T-cell (primary cell): Measurements from ENCODE around the gene LINGO1. TPM values are rescaled to one million over a fixed set of nuclear protein-coding genes. Genes with fewer than 3 reads are reported as not detected.

ENCODE experiments used
- ATAC-seq, 4 experiments: fragments of 200-7000 bp in 3 of 4; fragments of 150-1000 bp in 1 of 4; cut with Tn5 transposase; replicated peaks in 1 of 4; 1 replicate in 3 of 4; 2 replicates in 1 of 4; pipeline ENCODE4 v1.10.0; 2021; ENCODE audit warnings: moderate library complexity in 3 of 4, mild to moderate bottlenecking in 2 of 4, moderate number of reproducible peaks in 1 of 4
- CTCF ChIA-PET, 2 donors: fragments of 300-600 bp; sonication (Branson Sonifier 250); formaldehyde crosslinking; loops; one replicate each; lab custom pipeline; 2022; ENCODE audit warnings: antibody characterized with exemption in 2 of 2; lab: Charles Lee
- POLR2A ChIA-PET, 2 donors: fragments of 300-600 bp; sonication (Branson Sonifier 250); formaldehyde crosslinking; loops; one replicate each; lab custom pipeline; 2022; ENCODE audit warnings: antibody characterized with exemption in 2 of 2; lab: Charles Lee
- DNase-seq, 35 experiments: peaks; one replicate each; pipeline versions ENCODE4 v3.0.0 to v3.0.0-alpha.2; 2013 to 2023
- H3K27ac ChIP-seq: one replicate; pipeline ENCODE4 v1.5.1; 2013; ENCODE audit warnings: low read length
- H3K27me3 ChIP-seq, 2 experiments: replicated peaks in 1 of 2; 1 replicate in 1 of 2; 2 replicates in 1 of 2; pipeline versions ENCODE4 v1.6.1 to v1.7.0; 2013; ENCODE audit warnings: low read length in 1 of 2, mixed read lengths in 1 of 2; ENCODE audit not compliant: control insufficient read depth in 2 of 2, insufficient read depth in 2 of 2; ENCODE audit errors: extremely low read depth in 1 of 2
- H3K36me3 ChIP-seq, 2 donors: 1 replicate in 1 of 2; 2 replicates in 1 of 2; pipeline versions ENCODE4 v1.6.1 to v1.7.0; 2013; ENCODE audit warnings: low read length in 1 of 2; ENCODE audit not compliant: control insufficient read depth in 2 of 2, insufficient read depth in 1 of 2; ENCODE audit errors: extremely low read depth in 1 of 2
- H3K4me1 ChIP-seq, 2 experiments: 1 replicate in 1 of 2; 2 replicates in 1 of 2; pipeline versions ENCODE4 v1.6.1 to v1.7.0; 2013; ENCODE audit warnings: low read length in 2 of 2, mixed read lengths in 1 of 2; ENCODE audit not compliant: insufficient read depth in 2 of 2, control insufficient read depth in 1 of 2; ENCODE audit errors: extremely low read depth in 1 of 2
- H3K4me3 ChIP-seq, 2 donors: 1 replicate in 1 of 2; 2 replicates in 1 of 2; pipeline versions ENCODE4 v1.5.1 to v1.7.0; 2013; ENCODE audit warnings: mild to moderate bottlenecking in 2 of 2, low read length in 1 of 2, moderate library complexity in 1 of 2; ENCODE audit not compliant: control insufficient read depth in 1 of 2; ENCODE audit errors: extremely low read depth in 1 of 2
- H3K9me3 ChIP-seq: 2 replicates; pipeline ENCODE4 v1.7.0; 2013
- H3K27ac Mint-ChIP-seq, 2 donors: one replicate each; pipeline ENCODE4 v1.8.0; 2020 to 2021; ENCODE audit warnings: mild to moderate bottlenecking in 2 of 2, mixed read lengths in 2 of 2
- H3K27me3 Mint-ChIP-seq, 2 donors: one replicate each; pipeline ENCODE4 v1.8.0; 2021 to 2022; ENCODE audit warnings: mixed read lengths in 2 of 2
- H3K36me3 Mint-ChIP-seq: one replicate; pipeline ENCODE4 v1.8.0; 2021; ENCODE audit warnings: mixed read lengths
- H3K4me1 Mint-ChIP-seq, 3 donors: one replicate each; pipeline ENCODE4 v1.8.0; 2020 to 2022; ENCODE audit warnings: mixed read lengths in 3 of 3, mild to moderate bottlenecking in 1 of 3
- H3K4me3 Mint-ChIP-seq, 3 donors: one replicate each; pipeline ENCODE4 v1.8.0; 2020 to 2022; ENCODE audit warnings: mild to moderate bottlenecking in 3 of 3, mixed read lengths in 3 of 3, moderate library complexity in 3 of 3
- H3K9me3 Mint-ChIP-seq, 3 donors: one replicate each; pipeline ENCODE4 v1.8.0; 2020 to 2022; ENCODE audit warnings: mixed read lengths in 3 of 3
- WGBS: methylation state at CpG from one replicate; pipeline ENCODE4 v1.1.5; 2013; ENCODE audit warnings: missing lambda C conversion rate; ENCODE audit not compliant: insufficient coverage; 5-methylcytosine and 5-hydroxymethylcytosine counted together
- total RNA-seq, 35 experiments: library from RNA in 6 of 35; stranded (reverse) in 6 of 35; fragments of 120-200 nt in 1 of 35; gene quantifications; one replicate each; pipeline versions ENCODE4 v1.2.1 to v1.2.4 and lab custom pipeline; 2013 to 2026

LINGO1 gene
- total RNA-seq, 5 donors from 2014 or later (not counting 1 experiment from before 2014, with no cell fraction given): 0.09 to 0.19 TPM; not detected in 3

- no peak overlapping the region for H3K4me3 ChIP-seq
- 100% methylated on average over 1 of the region's 4 CpGs for WGBS
- peaks cover 0 to 58% of the 10 kb centered on the region in 2 experiments for H3K27me3 ChIP-seq
- no peak overlapping the region for H3K27ac ChIP-seq
- H3K4me1 ChIP-seq: no peaks in the 10 kb centered on the region
- Mint-ChIP-seq H3K9me3 (no peaks in the 10 kb centered on the region), H3K4me1 (no peaks in the 10 kb centered on the region), H3K36me3 (no peaks in the 10 kb centered on the region), H3K27me3 (peaks cover 0 to 6% of the 10 kb centered on the region in 2 donors), H3K4me3 (no peak overlapping the region), H3K27ac (no peak overlapping the region)
- no peaks in the 10 kb centered on the region for H3K9me3 ChIP-seq
- no peaks in the 10 kb centered on the region for H3K36me3 ChIP-seq
- ATAC-seq: no peak
- POLR2A ChIA-PET: no interaction called here
- no peak for DNase-seq
- CTCF ChIA-PET: no interaction called here
These were observed 11.6 kb downstream of the LINGO1 start for GRCh38 chr15:77620960-77621647.

GRCh38 chr15:77620297-77620696, 12.4 kb downstream of the LINGO1 start:
- no peak overlapping the region for H3K4me3 ChIP-seq
- ChIA-PET CTCF (no interaction called here), POLR2A (no interaction called here)

GRCh38 chr15:77619883-77620282, 12.8 kb downstream of the LINGO1 start:
- Histone ChIP-seq H3K4me3 (no peak overlapping the region), H3K36me3 (no peaks in the 10 kb centered on the region), H3K4me1 (no peaks in the 10 kb centered on the region), H3K27ac (no peak overlapping the region), H3K9me3 (no peaks in the 10 kb centered on the region), H3K27me3 (peaks cover 0 to 49% of the 10 kb centered on the region in 2 experiments)
- Mint-ChIP-seq H3K4me3 (no peak overlapping the region), H3K9me3 (no peaks in the 10 kb centered on the region), H3K27me3 (peaks cover 0 to 6% of the 10 kb centered on the region in 2 donors), H3K36me3 (no peaks in the 10 kb centered on the region), H3K4me1 (no peaks in the 10 kb centered on the region), H3K27ac (no peak overlapping the region)
- DNase-seq: no peak
- ChIA-PET POLR2A (no interaction called here), CTCF (no interaction called here)
- no peak for ATAC-seq
- 100% methylated on average over 1 of the region's 6 CpGs for WGBS

More at GRCh38 chr15:77620297-77620696, 12.4 kb downstream of the LINGO1 start:
- H3K27me3 Mint-ChIP-seq: peaks cover 0 to 6% of the 10 kb centered on the region in 2 donors
- Histone ChIP-seq H3K36me3 (no peaks in the 10 kb centered on the region), H3K27ac (no peak overlapping the region), H3K9me3 (no peaks in the 10 kb centered on the region), H3K27me3 (peaks cover 0 to 51% of the 10 kb centered on the region in 2 experiments), H3K4me1 (no peaks in the 10 kb centered on the region)
- no peaks in the 10 kb centered on the region for H3K4me1 Mint-ChIP-seq
- ATAC-seq (no peak), DNase-seq (no peak)
- no peaks in the 10 kb centered on the region for H3K36me3 Mint-ChIP-seq
- H3K9me3 Mint-ChIP-seq: no peaks in the 10 kb centered on the region
- 80% methylated on average over 7 of the region's 7 CpGs for WGBS
- H3K27ac Mint-ChIP-seq: no peak overlapping the region
- no peak overlapping the region for H3K4me3 Mint-ChIP-seq

DNA sequence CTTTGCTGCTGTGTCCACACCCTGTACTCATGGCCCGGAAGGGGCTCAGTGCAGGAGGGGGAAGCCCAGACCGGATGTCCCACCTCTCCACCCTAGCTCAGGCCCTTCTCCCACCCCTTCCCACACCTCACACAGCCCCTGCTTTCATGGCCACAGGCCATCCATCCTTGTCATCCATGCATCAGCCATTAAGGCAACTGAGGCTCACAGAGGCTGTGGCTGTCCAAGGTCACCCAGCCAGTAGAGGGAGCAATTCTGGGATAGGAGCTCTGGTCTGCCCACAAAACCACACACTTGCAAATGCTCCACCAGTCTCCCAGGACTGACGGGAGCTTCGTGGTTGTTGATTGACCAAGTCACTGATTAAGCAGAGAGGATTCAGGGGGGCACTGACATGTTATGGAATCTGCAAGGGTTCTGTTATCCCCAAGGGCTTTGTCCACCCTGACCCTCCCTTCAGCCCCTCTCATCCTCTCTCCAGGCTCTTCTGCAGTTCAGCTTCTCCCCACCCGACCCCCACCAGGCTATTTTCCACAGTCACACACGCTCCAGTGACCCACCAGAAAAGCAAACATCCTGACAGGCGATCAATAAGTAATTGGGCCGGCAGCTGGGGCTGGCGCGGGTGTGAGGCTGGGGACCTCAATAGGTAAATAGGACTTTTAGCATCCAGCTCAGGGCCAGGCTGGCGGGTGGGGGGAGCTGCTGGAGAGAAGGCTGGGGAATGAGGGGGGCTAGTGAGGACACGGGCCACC, 15.1 kb downstream of the LINGO1 start:
- Mint-ChIP-seq H3K9me3 (no peaks in the 10 kb centered on the region), H3K36me3 (no peaks in the 10 kb centered on the region), H3K4me3 (no peak overlapping the region), H3K27ac (no peak overlapping the region), H3K4me1 (no peaks in the 10 kb centered on the region), H3K27me3 (peaks cover 0 to 6% of the 10 kb centered on the region in 2 donors)
- Histone ChIP-seq H3K4me3 (no peak overlapping the region), H3K27me3 (peaks cover 0 to 39% of the 10 kb centered on the region in 2 experiments), H3K27ac (no peak overlapping the region), H3K36me3 (no peaks in the 10 kb centered on the region), H3K9me3 (no peaks in the 10 kb centered on the region), H3K4me1 (no peaks in the 10 kb centered on the region)
- POLR2A ChIA-PET: no interaction called here
- no peak for ATAC-seq
- no peak for DNase-seq
- CTCF ChIA-PET: no interaction called here
- 67% methylated on average over 8 of the region's 12 CpGs for WGBS

GRCh38 chr15:77616072-77616471, 16.6 kb downstream of the LINGO1 start:
- Histone ChIP-seq H3K9me3 (no peaks in the 10 kb centered on the region), H3K4me1 (no peaks in the 10 kb centered on the region), H3K4me3 (no peak overlapping the region), H3K36me3 (no peaks in the 10 kb centered on the region), H3K27ac (no peak overlapping the region), H3K27me3 (peaks cover 0 to 33% of the 10 kb centered on the region in 2 experiments)
- Mint-ChIP-seq H3K9me3 (no peaks in the 10 kb centered on the region), H3K27me3 (peaks cover 0 to 6% of the 10 kb centered on the region in 2 donors), H3K4me3 (no peak overlapping the region), H3K4me1 (no peaks in the 10 kb centered on the region), H3K27ac (no peak overlapping the region), H3K36me3 (no peaks in the 10 kb centered on the region)
- ATAC-seq (no peak), DNase-seq (no peak)
- 82% methylated on average over 8 of the region's 8 CpGs for WGBS
- ChIA-PET CTCF (interaction anchor here in 1 of 2 donors (0.6 kb wide), 1 partner anchor 516 kb away, joined by 4 read pairs; no protein-coding TSS in a partner anchor), POLR2A (no interaction called here)

- Histone ChIP-seq H3K27me3 (peaks cover 0 to 30% of the 10 kb centered on the region in 2 experiments), H3K9me3 (no peaks in the 10 kb centered on the region), H3K36me3 (no peaks in the 10 kb centered on the region), H3K27ac (no peak overlapping the region), H3K4me3 (no peak overlapping the region), H3K4me1 (no peaks in the 10 kb centered on the region)
- Mint-ChIP-seq H3K9me3 (no peaks in the 10 kb centered on the region), H3K27me3 (peaks cover 0 to 4% of the 10 kb centered on the region in 2 donors), H3K4me1 (no peaks in the 10 kb centered on the region), H3K36me3 (no peaks in the 10 kb centered on the region), H3K4me3 (no peak overlapping the region), H3K27ac (no peak overlapping the region)
- POLR2A ChIA-PET: no interaction called here
- CTCF ChIA-PET: interaction anchor here in 1 of 2 donors (0.6 kb wide), 1 partner anchor 517 kb away, joined by 4 read pairs; no protein-coding TSS in a partner anchor
- WGBS: 97% methylated on average over 28 of the region's 31 CpGs
- ATAC-seq (no peak), DNase-seq (no peak)
These were observed 17.2 kb downstream of the LINGO1 start for GRCh38 chr15:77615472-77615871.
